Caco-2 (cell line): ENCODE results near the gene INCA1. TPM values are rescaled to one million over a fixed set of nuclear protein-coding genes. Genes with fewer than 3 reads are reported as not detected.

Experiments used
- BruUV-seq: library from RNA; stranded (reverse); fragments of 400-500 nt; replicated peaks from 2 replicates; lab custom pipeline; 2021; lab: Mats Ljungman, UMichigan
- CTCF ChIA-PET: fragments of 300-600 bp; sonication (Branson Sonifier 250); formaldehyde crosslinking; loops from one replicate; lab custom pipeline; 2022; ENCODE audit warnings: antibody characterized with exemption; lab: Charles Lee
- POLR2A ChIA-PET: fragments of 300-600 bp; sonication (Branson Sonifier 250); formaldehyde crosslinking; loops from one replicate; lab custom pipeline; 2022; ENCODE audit warnings: antibody characterized with exemption; lab: Charles Lee
- DNase-seq, 2 experiments: peaks; one replicate each; pipeline versions ENCODE4 v3.0.0 to v3.0.0-alpha.2; 2020 to 2022
- H3K27me3 ChIP-seq: replicated peaks from 2 replicates; pipeline ENCODE4 v1.6.0; 2011; ENCODE audit warnings: low read length; ENCODE audit not compliant: control insufficient read depth, insufficient read depth
- H3K36me3 ChIP-seq: 2 replicates; pipeline ENCODE4 v1.5.1; 2011; ENCODE audit warnings: low read length; ENCODE audit not compliant: control insufficient read depth, insufficient read depth
- H3K4me1 ChIP-seq: fragments of 250-450 bp; sonication (Bioruptor Pico); 2 replicates; pipeline ENCODE4 v1.5.1; 2020; ENCODE audit warnings: mild to moderate bottlenecking
- H3K4me3 ChIP-seq: 2 replicates; pipeline ENCODE4 v1.5.1; 2011; ENCODE audit warnings: low read depth, mild to moderate bottlenecking, control low read depth, low read length
- H3K9me3 ChIP-seq: fragments of 250-450 bp; sonication (Bioruptor Pico); 2 replicates; pipeline ENCODE4 v1.5.1; 2020; ENCODE audit warnings: mild to moderate bottlenecking, moderate library complexity
- H3K27ac Mint-ChIP-seq: one replicate; pipeline ENCODE4 v1.8.0; 2022; ENCODE audit warnings: mixed read lengths; ENCODE audit not compliant: unreplicated experiment
- H3K27me3 Mint-ChIP-seq: one replicate; pipeline ENCODE4 v1.8.0; 2022; ENCODE audit warnings: mixed read lengths; ENCODE audit not compliant: insufficient read depth, unreplicated experiment
- H3K36me3 Mint-ChIP-seq: one replicate; pipeline ENCODE4 v1.8.0; 2022; ENCODE audit warnings: mild to moderate bottlenecking, mixed read lengths; ENCODE audit not compliant: insufficient read depth, unreplicated experiment
- H3K4me1 Mint-ChIP-seq: one replicate; pipeline ENCODE4 v1.8.0; 2022; ENCODE audit warnings: low read depth, mixed read lengths; ENCODE audit not compliant: unreplicated experiment
- H3K4me3 Mint-ChIP-seq: one replicate; pipeline ENCODE4 v1.8.0; 2022; ENCODE audit warnings: mild to moderate bottlenecking, moderate library complexity, mixed read lengths; ENCODE audit not compliant: unreplicated experiment
- H3K9me3 Mint-ChIP-seq: one replicate; pipeline ENCODE4 v1.8.0; 2022; ENCODE audit warnings: mixed read lengths; ENCODE audit not compliant: unreplicated experiment
- intact Hi-C: fragments of 100-400 bp; cut with micrococcal nuclease; formaldehyde crosslinking; loops from one replicate; pipeline ENCODE4 v1.10.0; 2022; ENCODE audit not compliant: unreplicated experiment
- total RNA-seq: library from RNA; stranded (reverse); gene quantifications from 2 replicates; pipeline ENCODE4 v1.2.3, GENCODE V29; 2022
- TF ChIP-seq, protein P1 (sequence below), 2 experiments: fragments of 200-600 bp in 1 of 2; IDR thresholded peaks; 1 replicate in 1 of 2; 2 replicates in 1 of 2; pipeline versions ENCODE4 v1.5.1 to v1.8.0; 2011 to 2022; ENCODE audit warnings: antibody characterized with exemption in 1 of 2, control low read depth in 1 of 2, inconsistent platforms in 1 of 2, low read depth in 1 of 2, low read length in 1 of 2, mild to moderate bottlenecking in 1 of 2, moderate library complexity in 1 of 2; ENCODE audit not compliant: insufficient read depth in 1 of 2, severe bottlenecking in 1 of 2, unreplicated experiment in 1 of 2

Gene INCA1
- total RNA-seq, 1 experiment from 2014 or later, result 0.64 TPM

DNA sequence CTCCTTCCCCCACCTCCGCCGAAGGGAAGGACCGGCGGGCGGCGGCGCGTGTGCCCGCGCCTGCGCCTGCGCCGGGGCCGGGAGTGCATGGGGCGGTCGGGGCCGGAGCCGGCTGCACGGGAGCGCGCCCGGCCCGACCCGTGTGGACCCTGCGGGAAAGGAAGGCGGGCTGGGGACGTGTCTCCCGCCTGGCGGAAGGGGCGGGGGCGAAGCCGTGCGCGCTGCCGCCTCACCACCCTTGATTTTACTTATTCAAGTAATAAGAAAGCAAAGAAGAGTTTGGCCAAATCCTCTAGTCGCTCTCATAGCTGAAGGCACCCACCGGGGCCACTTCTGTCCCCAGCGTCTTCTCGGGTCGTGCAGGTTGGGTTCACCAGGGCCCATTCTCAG lies 48.4 kb downstream of the INCA1 start:
- H3K4me1 ChIP-seq, result peaks cover 15% of the 10 kb centered on the region
- Mint-ChIP-seq H3K4me3 (peak overlapping the region; percentile 85), H3K9me3 (no peaks in the 10 kb centered on the region), H3K27ac (peak overlapping the region; percentile 90), H3K36me3 (peaks cover 32% of the 10 kb centered on the region), H3K4me1 (peaks cover 10% of the 10 kb centered on the region), H3K27me3 (no peaks in the 10 kb centered on the region)
- peak; percentile 81 to 86 for DNase-seq
- no peaks in the 10 kb centered on the region for H3K27me3 ChIP-seq
- CTCF ChIA-PET, result no interaction called here
- no TSS peak for BruUV-seq
- POLR2A ChIA-PET, result interaction anchor here (1.7 kb wide), 1 partner anchor 18 kb away, joined by 16 read pairs; the partner anchor contains the start of gene SPAG7
- TF ChIP-seq, protein P1, sequence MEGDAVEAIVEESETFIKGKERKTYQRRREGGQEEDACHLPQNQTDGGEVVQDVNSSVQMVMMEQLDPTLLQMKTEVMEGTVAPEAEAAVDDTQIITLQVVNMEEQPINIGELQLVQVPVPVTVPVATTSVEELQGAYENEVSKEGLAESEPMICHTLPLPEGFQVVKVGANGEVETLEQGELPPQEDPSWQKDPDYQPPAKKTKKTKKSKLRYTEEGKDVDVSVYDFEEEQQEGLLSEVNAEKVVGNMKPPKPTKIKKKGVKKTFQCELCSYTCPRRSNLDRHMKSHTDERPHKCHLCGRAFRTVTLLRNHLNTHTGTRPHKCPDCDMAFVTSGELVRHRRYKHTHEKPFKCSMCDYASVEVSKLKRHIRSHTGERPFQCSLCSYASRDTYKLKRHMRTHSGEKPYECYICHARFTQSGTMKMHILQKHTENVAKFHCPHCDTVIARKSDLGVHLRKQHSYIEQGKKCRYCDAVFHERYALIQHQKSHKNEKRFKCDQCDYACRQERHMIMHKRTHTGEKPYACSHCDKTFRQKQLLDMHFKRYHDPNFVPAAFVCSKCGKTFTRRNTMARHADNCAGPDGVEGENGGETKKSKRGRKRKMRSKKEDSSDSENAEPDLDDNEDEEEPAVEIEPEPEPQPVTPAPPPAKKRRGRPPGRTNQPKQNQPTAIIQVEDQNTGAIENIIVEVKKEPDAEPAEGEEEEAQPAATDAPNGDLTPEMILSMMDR (IDR thresholded peaks at IDR 0.05; ENCODE audit: insufficient read depth in 1 of 2, low read depth in 1 of 2, low read length in 1 of 2, severe bottlenecking in 1 of 2, unreplicated experiment in 1 of 2), result no peak
- H3K36me3 ChIP-seq, result no peaks in the 10 kb centered on the region; the same call in 1 of the 2 replicates
- no peaks in the 10 kb centered on the region for H3K9me3 ChIP-seq
- peak overlapping the region; percentile 97 for H3K4me3 ChIP-seq
- intact Hi-C loops, result loop anchor here (1.0 kb wide), 2 partner anchors 9 to 18 kb away; partner anchors contain the start of genes RNF167, SLC25A11 and SPAG7

DNA sequence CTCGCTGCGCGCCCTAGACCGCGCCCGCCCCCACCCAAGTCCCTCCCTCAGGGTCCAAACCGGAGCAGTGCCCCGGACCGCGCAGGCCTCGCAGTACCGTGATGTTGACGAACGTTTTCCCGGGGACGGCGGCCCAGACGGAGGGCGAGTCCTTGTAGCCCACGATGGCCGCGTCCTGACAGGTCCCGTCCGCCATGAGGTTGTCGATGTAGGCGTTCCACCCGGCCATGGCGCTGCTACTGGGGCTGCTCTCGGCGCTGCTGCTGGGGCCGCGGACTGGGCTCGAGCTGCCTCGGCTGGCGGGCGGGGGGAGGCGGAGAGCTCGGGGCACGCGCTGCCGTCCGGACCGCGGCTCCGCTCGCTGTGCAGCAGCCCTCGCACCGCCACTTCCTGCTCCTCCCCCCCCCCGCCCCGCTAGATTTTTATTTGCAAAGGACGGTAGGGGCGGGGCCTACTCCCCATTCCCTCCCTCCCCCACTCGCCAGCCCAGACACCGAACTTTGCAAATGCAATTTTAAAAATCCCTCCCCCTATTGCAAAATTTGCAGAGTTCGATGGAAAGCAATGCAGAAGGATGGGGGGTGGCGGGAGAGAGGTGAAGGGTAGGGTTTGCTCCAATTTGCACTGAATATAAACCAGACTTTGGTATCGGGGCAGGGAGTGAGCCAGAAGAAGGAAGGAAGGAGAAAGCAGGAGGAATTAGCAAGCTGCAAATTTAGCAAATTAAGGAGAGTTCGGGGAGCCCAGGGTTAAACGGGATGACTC lies 49.0 kb downstream of the INCA1 start, which contains the start of gene PFN1:
TSS of gene PFN1 (minus strand) at position 365 of the 765 bp plus-strand sequence. CDS start at position 229, 136 bp downstream.
- POLR2A ChIA-PET, result interaction anchor here (1.7 kb wide), 1 partner anchor 19 kb away, joined by 16 read pairs; the partner anchor contains the start of gene SPAG7
- no peaks in the 10 kb centered on the region for H3K9me3 Mint-ChIP-seq
- peak within 1 kb of the TSS; percentile 90 for H3K27ac Mint-ChIP-seq
- TF ChIP-seq, protein P1 (IDR thresholded peaks at IDR 0.05; ENCODE audit: insufficient read depth in 1 of 2, low read depth in 1 of 2, low read length in 1 of 2, severe bottlenecking in 1 of 2, unreplicated experiment in 1 of 2), result no peak
- peaks cover 36% of the 10 kb centered on the region for H3K36me3 Mint-ChIP-seq
- BruUV-seq, result no TSS peak
- Histone ChIP-seq H3K27me3 (no peaks in the 10 kb centered on the region), H3K36me3 (no peaks in the 10 kb centered on the region; the same call in 1 of the 2 replicates), H3K9me3 (no peaks in the 10 kb centered on the region), H3K4me3 (peak within 1 kb of the TSS; percentile 97), H3K4me1 (peaks cover 15% of the 10 kb centered on the region)
- CTCF ChIA-PET, result interaction anchor here (0.5 kb wide), 1 partner anchor 40 kb away, joined by 3 read pairs; no protein-coding TSS in a partner anchor
- peak within 1 kb of the TSS; percentile 85 for H3K4me3 Mint-ChIP-seq
- H3K27me3 Mint-ChIP-seq, result no peaks in the 10 kb centered on the region
- intact Hi-C loops, result no loop called here
- peaks cover 10% of the 10 kb centered on the region for H3K4me1 Mint-ChIP-seq
- peak; percentile 81 to 85 for DNase-seq

DNA sequence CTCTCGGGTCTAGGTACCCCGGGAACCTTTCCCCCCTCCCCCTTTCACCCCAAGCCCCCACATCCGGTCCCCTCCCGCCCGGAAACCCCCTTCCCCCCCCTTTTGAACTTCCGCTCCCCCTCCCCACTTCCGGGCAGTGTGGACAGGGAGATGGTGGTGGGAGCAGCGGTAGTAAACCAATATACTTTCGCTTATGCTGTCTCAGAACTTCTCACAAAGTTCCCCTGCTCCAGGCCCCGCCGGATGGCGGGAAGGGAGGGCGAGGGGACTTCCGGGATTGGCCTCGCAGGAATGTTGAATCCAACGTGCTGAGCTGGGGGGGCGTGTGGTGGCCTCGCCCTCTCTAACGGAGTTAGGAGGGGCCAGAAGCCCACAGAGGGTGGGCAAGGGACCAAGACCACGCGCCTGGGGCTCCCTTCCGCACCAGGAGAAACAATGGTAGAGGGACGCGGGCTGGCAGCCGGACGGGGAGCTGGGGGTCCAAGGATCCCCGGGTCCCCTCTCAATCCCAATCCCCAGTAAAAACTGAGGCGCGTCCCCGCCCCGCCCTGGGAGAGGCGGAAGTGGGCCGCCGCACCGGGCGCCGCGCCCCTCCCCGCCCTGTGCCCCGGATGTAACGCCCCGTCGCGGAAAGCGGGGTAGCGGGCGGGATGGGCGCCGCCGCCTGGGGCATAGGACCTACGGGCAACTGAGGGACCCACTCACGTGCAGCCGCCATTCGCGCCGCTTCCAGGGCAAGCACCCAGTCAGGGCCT lies 49.7 kb downstream of the INCA1 start:
- no peaks in the 10 kb centered on the region; the same call in 1 of the 2 replicates for H3K36me3 ChIP-seq
- TF ChIP-seq, protein P1 (IDR thresholded peaks at IDR 0.05; ENCODE audit: insufficient read depth in 1 of 2, low read depth in 1 of 2, low read length in 1 of 2, severe bottlenecking in 1 of 2, unreplicated experiment in 1 of 2), result no peak
- H3K4me1 ChIP-seq, result peaks cover 15% of the 10 kb centered on the region
- CTCF ChIA-PET, result interaction anchor here (0.5 to 0.8 kb wide), 2 partner anchors 20 to 39 kb away, joined by 3 read pairs; partner anchors contain the start of gene SPAG7
- H3K27me3 ChIP-seq, result no peaks in the 10 kb centered on the region
- H3K4me3 ChIP-seq, result peak overlapping the region; percentile 97
- Mint-ChIP-seq H3K4me1 (peaks cover 10% of the 10 kb centered on the region), H3K27ac (peak overlapping the region; percentile 87), H3K4me3 (peak overlapping the region; percentile 85), H3K27me3 (no peaks in the 10 kb centered on the region), H3K9me3 (no peaks in the 10 kb centered on the region), H3K36me3 (peaks cover 43% of the 10 kb centered on the region)
- BruUV-seq, result no TSS peak
- POLR2A ChIA-PET, result interaction anchor here (1.7 kb wide), 1 partner anchor 20 kb away, joined by 16 read pairs; the partner anchor contains the start of gene SPAG7
- DNase-seq, result peak in 1 of 2 experiments; percentile 32
- H3K9me3 ChIP-seq, result no peaks in the 10 kb centered on the region
- intact Hi-C loops, result no loop called here
